GM18873 (cell line): ENCODE data around the gene ADAMTSL1.

Experiments used
- ATAC-seq: cut with Tn5 transposase; IDR thresholded peaks from one replicate; pipeline ENCODE4 v1.9.1; 2021; ENCODE audit warnings: mild to moderate bottlenecking, moderate library complexity, moderate number of reproducible peaks; ENCODE audit not compliant: unreplicated experiment, low FRiP score

The ADAMTSL1 gene

GRCh38 chr9:18721267-18721994, 247.5 kb downstream of the ADAMTSL1 start:
- ATAC-seq, result no peak

GRCh38 chr9:18721995-18722310, 248.0 kb downstream of the ADAMTSL1 start:
- no peak for ATAC-seq

- ATAC-seq, result no peak
Measured at GRCh38 chr9:18722882-18723281, 248.9 kb downstream of the ADAMTSL1 start.

GRCh38 chr9:18723366-18723765, 249.4 kb downstream of the ADAMTSL1 start:
- no peak for ATAC-seq

- ATAC-seq, result no peak
Measured at GRCh38 chr9:18726546-18726945, 252.6 kb downstream of the ADAMTSL1 start.

- ATAC-seq, result no peak
Measured at GRCh38 chr9:18727904-18728303, 254.0 kb downstream of the ADAMTSL1 start.

- no peak for ATAC-seq
Measured at GRCh38 chr9:18728642-18729041, 254.7 kb downstream of the ADAMTSL1 start.

- no peak for ATAC-seq
Measured at GRCh38 chr9:18730241-18730640, 256.3 kb downstream of the ADAMTSL1 start.

- ATAC-seq, result no peak
Measured at GRCh38 chr9:18739127-18739526, 265.2 kb downstream of the ADAMTSL1 start.

GRCh38 chr9:18739641-18740318, 265.8 kb downstream of the ADAMTSL1 start:
- ATAC-seq, result no peak

- no peak for ATAC-seq
Measured at GRCh38 chr9:18741359-18741758, 267.4 kb downstream of the ADAMTSL1 start.

- ATAC-seq, result no peak
Measured at GRCh38 chr9:18741945-18742344, 268.0 kb downstream of the ADAMTSL1 start.

- no peak for ATAC-seq
Measured at GRCh38 chr9:18743421-18743820, 269.5 kb downstream of the ADAMTSL1 start.

GRCh38 chr9:18743971-18744370, 270.0 kb downstream of the ADAMTSL1 start:
- no peak for ATAC-seq

- ATAC-seq, result no peak
Measured at GRCh38 chr9:18745710-18746109, 271.8 kb downstream of the ADAMTSL1 start.

GRCh38 chr9:18746631-18747030, 272.7 kb downstream of the ADAMTSL1 start:
- ATAC-seq, result no peak

- no peak for ATAC-seq
Measured at GRCh38 chr9:18747595-18747994, 273.6 kb downstream of the ADAMTSL1 start.

- no peak for ATAC-seq
Measured at GRCh38 chr9:18748251-18748701, 274.3 kb downstream of the ADAMTSL1 start.

GRCh38 chr9:18749711-18750110, 275.8 kb downstream of the ADAMTSL1 start:
- ATAC-seq, result no peak

- no peak for ATAC-seq
Measured at GRCh38 chr9:18753904-18754303, 280.0 kb downstream of the ADAMTSL1 start.

GRCh38 chr9:18754537-18754936, 280.6 kb downstream of the ADAMTSL1 start:
- no peak for ATAC-seq

- no peak for ATAC-seq
Measured at GRCh38 chr9:18755263-18755662, 281.3 kb downstream of the ADAMTSL1 start.
